SK-N-SH (cell line): ENCODE results near the gene DERA. TPM values are rescaled to one million over a fixed set of nuclear protein-coding genes. Genes with fewer than 3 reads are reported as not detected.

Experiments used
- CTCF ChIA-PET: fragments of 300-600, 350-600 bp; formaldehyde crosslinking; extraction: SDS; loops from one replicate; lab custom pipeline; 2021; lab: Yijun Ruan, JAX
- POLR2A ChIA-PET: fragments of 350-600 bp; sonication (Branson Sonifier 250); formaldehyde crosslinking; extraction: SDS; loops from one replicate; lab custom pipeline; 2020; ENCODE audit warnings: antibody characterized with exemption, inconsistent platforms; lab: Yijun Ruan, JAX
- DNase-seq: peaks from one replicate; pipeline ENCODE4 v3.0.0; 2012
- H2AFZ ChIP-seq: fragments of 200-600 bp; sonication (generic); 2 replicates; pipeline ENCODE4 v1.8.1; 2016; ENCODE audit warnings: antibody characterized with exemption, mild to moderate bottlenecking, low read depth
- H3F3A ChIP-seq: fragments of 200-600 bp; sonication (generic); replicated peaks from 2 replicates; pipeline ENCODE3; 2016; ENCODE audit warnings: antibody characterized with exemption, mild to moderate bottlenecking; ENCODE audit not compliant: insufficient read depth
- H3K27ac ChIP-seq, 2 experiments: fragments of 200-500 bp in 1 of 2; fragments of 200-600 bp in 1 of 2; sonication (Bioruptor generic) in 1 of 2; sonication (generic), shearing (Covaris generic) in 1 of 2; 2 replicates each; pipeline versions ENCODE4 v1.5.1 to v1.6.1; 2014 to 2016; ENCODE audit warnings: low read depth in 2 of 2, inconsistent platforms in 1 of 2, low read length in 1 of 2, mild to moderate bottlenecking in 1 of 2, mixed read lengths in 1 of 2
- H3K27me3 ChIP-seq: fragments of 200-600 bp; sonication (generic), shearing (Covaris generic); 2 replicates; pipeline ENCODE4 v1.6.1; 2016; ENCODE audit warnings: mixed run types; ENCODE audit not compliant: insufficient read depth
- H3K36me3 ChIP-seq, 2 experiments: fragments of 200-500 bp in 1 of 2; fragments of 200-600 bp in 1 of 2; sonication (Bioruptor generic) in 1 of 2; sonication (generic) in 1 of 2; replicated peaks in 1 of 2; 2 replicates each; pipeline versions ENCODE3 to v1.5.1; 2014 to 2016; ENCODE audit warnings: low read length in 1 of 2, mild to moderate bottlenecking in 1 of 2; ENCODE audit not compliant: insufficient read depth in 2 of 2, control insufficient read depth in 1 of 2
- H3K4me1 ChIP-seq, 2 experiments: fragments of 200-500 bp in 1 of 2; fragments of 200-600 bp in 1 of 2; sonication (Bioruptor generic) in 1 of 2; sonication (generic), shearing (Covaris generic) in 1 of 2; 2 replicates each; pipeline versions ENCODE4 v1.5.1 to v1.6.1; 2014 to 2016; ENCODE audit warnings: low read depth in 1 of 2, low read length in 1 of 2, mixed run types in 1 of 2; ENCODE audit not compliant: insufficient read depth in 2 of 2, control insufficient read depth in 1 of 2
- H3K4me2 ChIP-seq: fragments of 200-600 bp; sonication (generic), shearing (Covaris generic); 2 replicates; pipeline ENCODE4 v1.6.1; 2017; ENCODE audit warnings: mixed run types
- H3K4me3 ChIP-seq, 2 experiments: fragments of 200-500 bp in 1 of 2; fragments of 200-600 bp in 1 of 2; sonication (Bioruptor generic) in 1 of 2; sonication (generic), shearing (Covaris generic) in 1 of 2; 2 replicates each; pipeline versions ENCODE4 v1.5.1 to v1.8.1; 2014 to 2016; ENCODE audit warnings: low read depth in 2 of 2, inconsistent platforms in 1 of 2, low read length in 1 of 2, mild to moderate bottlenecking in 1 of 2, mixed read lengths in 1 of 2, moderate library complexity in 1 of 2
- H3K79me2 ChIP-seq: fragments of 200-600 bp; sonication (generic); 2 replicates; pipeline ENCODE4 v1.8.1; 2017; ENCODE audit warnings: mild to moderate bottlenecking; ENCODE audit not compliant: insufficient read depth
- H3K9ac ChIP-seq: fragments of 200-600 bp; sonication (generic); 2 replicates; pipeline ENCODE4 v1.6.1; 2017; ENCODE audit warnings: mixed run types
- H3K9me2 ChIP-seq: fragments of 200-600 bp; sonication (generic); 2 replicates; pipeline ENCODE4 v1.6.1; 2017; ENCODE audit warnings: mixed run types
- H3K9me3 ChIP-seq: fragments of 200-600 bp; sonication (generic); 2 replicates; pipeline ENCODE4 v1.6.1; 2017; ENCODE audit warnings: mixed run types, mild to moderate bottlenecking, moderate library complexity
- H4K20me1 ChIP-seq: fragments of 200-600 bp; sonication (generic); 2 replicates; pipeline ENCODE4 v1.6.1; 2017; ENCODE audit warnings: mild to moderate bottlenecking, mixed run types; ENCODE audit not compliant: insufficient read depth
- CHD2 ChIP-seq: fragments of 150-350 bp; IDR thresholded peaks from 2 replicates; pipeline ENCODE4 v1.6.1; 2018; ENCODE audit warnings: low read length; ENCODE audit not compliant: partially characterized antibody
- CTCF ChIP-seq: fragments of 200-600 bp; sonication (generic); IDR thresholded peaks from 2 replicates; pipeline ENCODE4 v1.6.1; 2017; ENCODE audit warnings: antibody characterized with exemption, mild to moderate bottlenecking, moderate library complexity
- ELF1 ChIP-seq: IDR thresholded peaks from 2 replicates; pipeline ENCODE4 v1.4.0; 2012
- EZH2phosphoT487 ChIP-seq: fragments of 200-600 bp; sonication (generic); IDR thresholded peaks from 2 replicates; pipeline ENCODE4 v1.6.1; 2017; ENCODE audit warnings: low read depth, mixed run types, mild to moderate bottlenecking, antibody characterized with exemption, moderate library complexity, borderline replicate concordance
- FOXM1 ChIP-seq: IDR thresholded peaks from 2 replicates; pipeline ENCODE4 v1.4.0; 2012; ENCODE audit warnings: low read depth, mild to moderate bottlenecking
- GATA2 ChIP-seq: sonication (generic); formaldehyde crosslinking; IDR thresholded peaks from 2 replicates; pipeline ENCODE4 v1.5.0; 2020; ENCODE audit warnings: mild to moderate bottlenecking, missing genetic modification reagents
- MAX ChIP-seq: IDR thresholded peaks from 2 replicates; pipeline ENCODE4 v1.4.0; 2012; ENCODE audit warnings: low read depth
- MEF2A ChIP-seq: IDR thresholded peaks from 2 replicates; pipeline ENCODE4 v1.4.0; 2012; ENCODE audit warnings: low read depth, borderline replicate concordance
- MXI1 ChIP-seq: IDR thresholded peaks from 2 replicates; pipeline ENCODE4 v1.6.1; 2012; ENCODE audit warnings: mild to moderate bottlenecking, low read depth, low read length, improper control_type of control experiment
- NFIC ChIP-seq: IDR thresholded peaks from 2 replicates; pipeline ENCODE4 v1.4.0; 2012; ENCODE audit warnings: borderline replicate concordance
- PBX3 ChIP-seq: IDR thresholded peaks from 2 replicates; pipeline ENCODE4; 2012
- POLR2AphosphoS5 ChIP-seq: IDR thresholded peaks from 2 replicates; pipeline ENCODE4 v1.6.1; 2012; ENCODE audit warnings: low read depth, low read length
- RAD21 ChIP-seq: IDR thresholded peaks from 2 replicates; pipeline ENCODE4 v1.6.1; 2012; ENCODE audit warnings: mild to moderate bottlenecking, low read length
- RXRA ChIP-seq: IDR thresholded peaks from 2 replicates; pipeline ENCODE4 v1.4.0; 2012; ENCODE audit warnings: low read depth, mild to moderate bottlenecking, borderline replicate concordance
- SIN3A ChIP-seq: IDR thresholded peaks from 2 replicates; pipeline ENCODE4 v1.6.1; 2012; ENCODE audit warnings: low read depth, mild to moderate bottlenecking, low read length, moderate library complexity, borderline replicate concordance
- SMC3 ChIP-seq: IDR thresholded peaks from 2 replicates; pipeline ENCODE4 v1.6.1; 2012; ENCODE audit warnings: low read depth, low read length, improper control_type of control experiment
- TAF1 ChIP-seq: IDR thresholded peaks from 2 replicates; pipeline ENCODE4 v1.6.1; 2012; ENCODE audit warnings: low read depth, mild to moderate bottlenecking, low read length, moderate library complexity, borderline replicate concordance
- YY1 ChIP-seq: IDR thresholded peaks from 2 replicates; pipeline ENCODE4 v1.4.0; 2012; ENCODE audit warnings: low read depth, mild to moderate bottlenecking
- WGBS: methylation state at CpG from one replicate; pipeline ENCODE4 v1.1.6; 2017; ENCODE audit warnings: low lambda C conversion rate; 5-methylcytosine and 5-hydroxymethylcytosine counted together
- polyA plus RNA-seq, 3 experiments: library from polyadenylated mRNA; depleted of rRNA; stranded (reverse); fragments of >200 nt; gene quantifications; 2 replicates each; pipeline ENCODE4 v1.2.3, GENCODE V29; 2012
- TF ChIP-seq, protein P1 (sequence below): IDR thresholded peaks from 2 replicates; pipeline ENCODE4 v1.4.0; 2012; ENCODE audit warnings: low read depth, borderline replicate concordance
- TF ChIP-seq, protein P2 (sequence below): fragments of 150-350 bp; IDR thresholded peaks from 2 replicates; pipeline ENCODE4 v1.6.1; 2016; ENCODE audit warnings: mild to moderate bottlenecking, low read depth, low read length

DERA gene
- 16.6 and 20.0 TPM in 2 replicates for polyA plus RNA-seq (2012; rRNA removed)
- 24.8 and 29.8 TPM in 2 replicates for polyA plus RNA-seq (2012; cell fraction: cytosol; rRNA removed)
- 7.3 and 13.3 TPM in 2 replicates for polyA plus RNA-seq (2012; cell fraction: nucleus; rRNA removed)

- H3K79me2 ChIP-seq: peaks cover 20% of the 10 kb centered on the region
- no peaks in the 10 kb centered on the region for H3K27me3 ChIP-seq
- CTCF ChIA-PET: interaction anchor here (0.8 to 2.2 kb wide), 6 partner anchors 10 to 320 kb away, joined by 3 to 23 read pairs (median 4); no protein-coding TSS in a partner anchor
- peak within 1 kb of the TSS; percentile 96 for H2AFZ ChIP-seq
- no peaks in the 10 kb centered on the region for H3K9me3 ChIP-seq
- DNase-seq: peak; percentile 91
- peak within 1 kb of the TSS; percentile 81 to 95 for H3K27ac ChIP-seq
- H4K20me1 ChIP-seq: no peaks in the 10 kb centered on the region
- peaks cover 4 to 5% of the 10 kb centered on the region in 2 experiments; a peak in 3 of 4 replicates for H3K4me1 ChIP-seq
- POLR2A ChIA-PET: interaction anchor here (1.4 to 1.5 kb wide), 2 partner anchors 17 to 28 kb away, joined by 3 to 5 read pairs; no protein-coding TSS in a partner anchor
- 2% methylated on average over 35 of the region's 59 CpGs for WGBS
- peaks cover 18% of the 10 kb centered on the region in 2 experiments for H3K36me3 ChIP-seq
- H3K4me3 ChIP-seq: peak within 1 kb of the TSS; percentile 92
- H3F3A ChIP-seq: peaks cover 27% of the 10 kb centered on the region
- H3K9me2 ChIP-seq: no peaks in the 10 kb centered on the region
- H3K9ac ChIP-seq: peak within 1 kb of the TSS; percentile 96
- peak; percentile 73; the same call in 1 of the 2 replicates for TF ChIP-seq TAF1
- no peak for TF ChIP-seq EZH2phosphoT487
- TF ChIP-seq YY1: peak; percentile 70; the same call in 1 of the 2 replicates
- peak; percentile 30 for TF ChIP-seq CHD2
- 0 out of 2 replicates have a peak, but pooled peaks have one; percentile 11 for TF ChIP-seq FOXM1
- peak; percentile 32 for TF ChIP-seq GATA2
- TF ChIP-seq ELF1: 0 out of 2 replicates have a peak, but pooled peaks have one; percentile 27
- TF ChIP-seq, protein P1, sequence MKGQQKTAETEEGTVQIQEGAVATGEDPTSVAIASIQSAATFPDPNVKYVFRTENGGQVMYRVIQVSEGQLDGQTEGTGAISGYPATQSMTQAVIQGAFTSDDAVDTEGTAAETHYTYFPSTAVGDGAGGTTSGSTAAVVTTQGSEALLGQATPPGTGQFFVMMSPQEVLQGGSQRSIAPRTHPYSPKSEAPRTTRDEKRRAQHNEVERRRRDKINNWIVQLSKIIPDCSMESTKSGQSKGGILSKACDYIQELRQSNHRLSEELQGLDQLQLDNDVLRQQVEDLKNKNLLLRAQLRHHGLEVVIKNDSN: no peak
- peak; percentile 39 for TF ChIP-seq MXI1
- TF ChIP-seq MEF2A: no peak
- TF ChIP-seq NFIC: no peak
- TF ChIP-seq, protein P2, sequence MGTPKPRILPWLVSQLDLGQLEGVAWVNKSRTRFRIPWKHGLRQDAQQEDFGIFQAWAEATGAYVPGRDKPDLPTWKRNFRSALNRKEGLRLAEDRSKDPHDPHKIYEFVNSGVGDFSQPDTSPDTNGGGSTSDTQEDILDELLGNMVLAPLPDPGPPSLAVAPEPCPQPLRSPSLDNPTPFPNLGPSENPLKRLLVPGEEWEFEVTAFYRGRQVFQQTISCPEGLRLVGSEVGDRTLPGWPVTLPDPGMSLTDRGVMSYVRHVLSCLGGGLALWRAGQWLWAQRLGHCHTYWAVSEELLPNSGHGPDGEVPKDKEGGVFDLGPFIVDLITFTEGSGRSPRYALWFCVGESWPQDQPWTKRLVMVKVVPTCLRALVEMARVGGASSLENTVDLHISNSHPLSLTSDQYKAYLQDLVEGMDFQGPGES: no peak
- TF ChIP-seq POLR2AphosphoS5: peak; percentile 87
- TF ChIP-seq MAX: peak; percentile 86
- no peak for TF ChIP-seq RXRA
- TF ChIP-seq RAD21: no peak
- TF ChIP-seq CTCF: 0 out of 2 replicates have a peak, but pooled peaks have one; percentile 10
- no peak for TF ChIP-seq SMC3
- peak; percentile 16; the same call in 1 of the 2 replicates for TF ChIP-seq SIN3A
- TF ChIP-seq PBX3: no peak
- peak within 1 kb of the TSS; percentile 94 for H3K4me2 ChIP-seq
Measured at GRCh38 chr12:15910864-15911721, at the start of gene DERA. Gene DERA, plus strand, starts transcription at chr12:15911332. Its CDS starts 52 bp downstream, at chr12:15911384.
